NT2/D1 (cell line): ENCODE measurements around the gene DCC.

Source experiments
- SUZ12 ChIP-seq: IDR thresholded peaks from 2 replicates; pipeline ENCODE4 v1.6.1; 2011; ENCODE audit not compliant: insufficient read length, insufficient read depth; ENCODE audit errors: extremely low read depth
- YY1 ChIP-seq: IDR thresholded peaks from 2 replicates; pipeline ENCODE4 v1.6.1; 2011; ENCODE audit not compliant: insufficient read length, insufficient read depth
- ZNF274 ChIP-seq: IDR thresholded peaks from 2 replicates; pipeline ENCODE4 v1.6.1; 2011; ENCODE audit warnings: mild to moderate bottlenecking, low read depth, low read length

DNA sequence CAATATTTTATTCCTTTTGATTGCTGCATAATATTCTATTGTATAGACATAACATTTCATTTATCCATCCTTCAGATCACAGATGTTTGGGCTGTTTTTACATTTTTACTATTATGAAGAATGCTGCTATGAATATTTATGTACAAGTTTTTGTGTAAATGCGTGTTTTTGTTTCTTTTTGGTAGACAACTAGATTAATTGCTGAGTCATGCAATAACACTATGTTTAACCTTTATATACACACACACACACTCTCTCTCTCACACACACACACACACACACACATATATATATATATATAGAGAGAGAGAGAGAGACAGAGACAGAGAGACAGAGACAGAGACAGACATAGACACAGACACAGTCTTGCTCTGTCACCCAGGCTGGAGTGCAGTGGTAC, 926.9 kb downstream of the DCC start:
- no peak for TF ChIP-seq YY1
- no peak for TF ChIP-seq ZNF274
- no peak for TF ChIP-seq SUZ12
